ENCODE results near the gene PLCL2.
A peak's percentile ranks its signal among the peaks of the same experiment; 100 is the strongest.

The PLCL2 gene

GRCh38 chr3:16998236-16998923 lies 113.6 kb downstream of the PLCL2 start:
- no peak for DNase-seq (ENCODE audit: insufficient read length, low spot score)
- peak; percentile 38 for FAIRE-seq
- TF ChIP-seq CTCF (IDR thresholded peaks at IDR 0.05; ENCODE audit: insufficient read depth, missing control alignments) = no peak

DNA sequence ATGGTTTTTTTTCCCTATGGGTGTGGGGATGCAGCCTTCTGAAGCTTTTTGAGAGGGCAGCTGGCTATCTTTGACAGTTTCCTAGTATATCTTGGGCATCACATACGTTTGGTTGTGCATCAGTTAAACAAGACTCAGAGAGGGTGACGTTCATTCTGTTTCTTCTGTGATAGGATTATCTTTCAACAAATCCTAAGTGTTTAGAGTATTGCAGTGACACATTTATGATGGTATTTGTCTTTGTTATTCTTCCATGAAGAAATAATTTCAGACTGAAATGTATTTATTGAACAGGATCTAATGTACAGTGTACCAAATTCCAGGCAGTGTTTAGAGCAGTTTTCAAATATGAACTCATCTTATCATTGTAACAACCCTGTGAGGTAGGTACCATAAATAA lies 114.4 kb downstream of the PLCL2 start:
- no peak for TF ChIP-seq CTCF (IDR thresholded peaks at IDR 0.05; ENCODE audit: insufficient read depth, missing control alignments)
- peak; percentile 35 for FAIRE-seq

GRCh38 chr3:16999871-17000270 lies 115.1 kb downstream of the PLCL2 start:
- DNase-seq (ENCODE audit: insufficient read length, low spot score) = no peak
- FAIRE-seq = peak; percentile 61
- TF ChIP-seq CTCF (IDR thresholded peaks at IDR 0.05; ENCODE audit: insufficient read depth, missing control alignments) = no peak

More for the DNA sequence above, 114.4 kb downstream of the PLCL2 start:
- no peak for DNase-seq (ENCODE audit: insufficient read length, low spot score)

GRCh38 chr3:17003457-17003856 lies 118.7 kb downstream of the PLCL2 start:
- TF ChIP-seq CTCF (IDR thresholded peaks at IDR 0.05; ENCODE audit: insufficient read depth, missing control alignments) = no peak
- no peak for DNase-seq (ENCODE audit: insufficient read length, low spot score)

GRCh38 chr3:17006132-17006852 lies 121.5 kb downstream of the PLCL2 start:
- FAIRE-seq (peak; percentile 25), DNase-seq (ENCODE audit: insufficient read length, low spot score) (no peak)
- no peak for TF ChIP-seq CTCF (IDR thresholded peaks at IDR 0.05; ENCODE audit: insufficient read depth, missing control alignments)

More at GRCh38 chr3:17003457-17003856, 118.7 kb downstream of the PLCL2 start:
- no peak for FAIRE-seq

DNA sequence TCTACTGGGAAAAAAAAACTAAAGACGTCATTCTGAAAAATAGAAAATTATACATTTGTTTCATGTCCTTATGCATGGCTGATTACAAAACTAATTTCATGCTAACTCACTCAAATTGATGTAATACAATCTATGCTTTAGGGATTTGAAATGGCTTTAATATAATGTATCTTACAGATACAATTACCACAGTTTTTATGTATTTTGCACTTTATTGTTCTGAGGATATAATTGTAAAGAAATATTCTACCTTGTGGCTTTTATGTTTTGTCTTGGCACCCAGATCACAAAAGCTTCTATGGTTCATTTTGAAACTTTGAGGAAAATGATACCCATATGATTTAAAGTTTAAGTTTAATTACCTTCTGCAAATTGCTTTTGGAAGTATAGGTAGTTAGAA lies 122.5 kb downstream of the PLCL2 start:
- TF ChIP-seq CTCF (IDR thresholded peaks at IDR 0.05; ENCODE audit: insufficient read depth, missing control alignments) = no peak
- FAIRE-seq (peak; percentile 66), DNase-seq (ENCODE audit: insufficient read length, low spot score) (no peak)

DNA sequence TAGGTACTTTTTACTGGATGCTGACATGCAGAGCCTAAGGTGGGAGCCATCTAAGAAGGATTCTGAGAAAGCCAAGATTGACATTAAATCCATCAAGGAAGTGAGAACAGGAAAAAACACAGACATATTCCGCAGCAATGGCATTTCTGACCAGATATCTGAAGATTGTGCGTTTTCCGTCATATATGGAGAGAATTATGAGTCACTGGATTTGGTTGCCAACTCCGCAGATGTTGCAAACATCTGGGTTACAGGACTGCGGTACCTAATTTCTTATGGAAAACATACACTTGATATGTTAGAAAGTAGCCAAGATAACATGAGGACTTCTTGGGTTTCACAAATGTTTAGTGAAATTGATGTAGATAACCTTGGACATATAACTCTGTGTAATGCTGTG lies 125.1 kb downstream of the PLCL2 start:
- no peak for DNase-seq (ENCODE audit: insufficient read length, low spot score)
- no peak for TF ChIP-seq CTCF (IDR thresholded peaks at IDR 0.05; ENCODE audit: insufficient read depth, missing control alignments)
- no peak for FAIRE-seq

All from D721Med (cell line).